ENCODE measurements around the gene XBP1.

DNA sequence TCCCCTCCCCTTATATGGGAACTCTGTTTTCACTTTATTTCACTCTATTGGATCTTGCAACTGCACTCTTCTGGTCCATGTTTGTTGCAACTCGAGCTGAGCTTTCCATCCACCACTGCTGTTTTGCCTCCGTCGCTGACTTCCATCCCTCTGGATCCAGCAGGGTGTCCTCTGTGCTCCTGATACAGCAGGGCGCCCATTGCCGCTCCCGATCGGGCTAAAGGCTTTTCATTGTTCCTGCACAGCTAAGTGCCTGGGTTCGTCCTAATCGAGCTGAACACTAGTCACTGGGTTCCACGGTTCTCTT is 39.0 kb downstream of the XBP1 start:
- TF ChIP-seq E2F8 (IDR thresholded peaks at IDR 0.05; ENCODE audit: low read depth, partially characterized antibody) (no peak), CTCF (IDR thresholded peaks at IDR 0.05 in 2 of 3, conservative IDR thresholded peaks at IDR 0.05 in 1 of 3; ENCODE audit: control insufficient read depth in 2 of 3, extremely low read depth in 1 of 3, insufficient read depth in 1 of 3, low read depth in 3 of 3, low read length in 3 of 3) (no peak), MEF2B (IDR thresholded peaks at IDR 0.05; ENCODE audit: partially characterized antibody, poor library complexity, severe bottlenecking) (no peak), CREB1 (IDR thresholded peaks at IDR 0.05; ENCODE audit: low read depth) (no peak), ESRRA (IDR thresholded peaks at IDR 0.05; ENCODE audit: low read length) (no peak), EP300 (IDR thresholded peaks at IDR 0.05; ENCODE audit: borderline replicate concordance in 1 of 2, control insufficient read depth in 1 of 2, low read depth in 2 of 2, low read length in 2 of 2) (no peak)

All from GM12878 (cell line).